Activated naive CD4-positive, alpha-beta T cell (primary cell): ENCODE data around the gene ARID1B.

Experiments used
- DNase-seq, 4 experiments: peaks; one replicate each; lab custom pipeline; 2025; lab: John Stamatoyannopoulos, UW

Gene ARID1B

DNA sequence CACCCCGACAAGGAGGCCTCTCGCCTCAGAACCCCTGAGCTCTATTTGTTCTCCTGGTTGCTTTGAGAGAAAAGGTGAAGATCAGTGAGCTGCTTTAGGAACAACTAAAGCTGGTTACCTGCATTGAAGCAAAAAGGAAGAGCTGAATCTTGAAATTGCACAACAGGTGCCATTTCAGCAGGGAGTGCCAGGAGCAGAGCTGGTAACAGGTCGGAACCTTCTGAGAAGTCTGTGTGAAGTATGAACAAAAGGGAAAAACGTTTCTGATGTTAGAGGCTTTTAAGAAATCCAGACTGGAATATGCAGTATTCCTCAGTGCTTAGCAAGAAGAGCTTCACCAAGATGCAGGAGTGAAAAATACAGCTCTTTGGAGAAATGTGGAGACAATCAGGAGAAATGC, 382.2 kb downstream of the ARID1B start:
- no peak for DNase-seq

DNA sequence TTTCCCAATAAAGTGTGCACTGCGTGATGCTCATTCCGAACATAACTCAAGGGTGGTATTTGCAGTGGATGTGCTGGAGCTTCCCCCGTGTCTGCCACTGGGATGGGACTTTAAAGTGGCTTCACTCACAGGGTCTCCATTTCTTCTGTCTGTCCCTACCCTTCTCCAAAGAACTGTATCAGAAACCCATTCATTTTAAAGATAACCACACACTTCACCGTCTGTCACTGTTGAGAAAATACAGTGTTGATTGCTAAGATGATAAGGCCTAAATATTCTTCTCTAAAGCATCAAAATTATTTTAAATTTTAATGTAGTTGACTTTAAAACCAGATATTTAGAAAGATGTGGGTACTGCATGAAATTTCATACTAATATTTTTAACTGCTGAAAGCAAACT, 384.7 kb downstream of the ARID1B start:
- DNase-seq = no peak

DNA sequence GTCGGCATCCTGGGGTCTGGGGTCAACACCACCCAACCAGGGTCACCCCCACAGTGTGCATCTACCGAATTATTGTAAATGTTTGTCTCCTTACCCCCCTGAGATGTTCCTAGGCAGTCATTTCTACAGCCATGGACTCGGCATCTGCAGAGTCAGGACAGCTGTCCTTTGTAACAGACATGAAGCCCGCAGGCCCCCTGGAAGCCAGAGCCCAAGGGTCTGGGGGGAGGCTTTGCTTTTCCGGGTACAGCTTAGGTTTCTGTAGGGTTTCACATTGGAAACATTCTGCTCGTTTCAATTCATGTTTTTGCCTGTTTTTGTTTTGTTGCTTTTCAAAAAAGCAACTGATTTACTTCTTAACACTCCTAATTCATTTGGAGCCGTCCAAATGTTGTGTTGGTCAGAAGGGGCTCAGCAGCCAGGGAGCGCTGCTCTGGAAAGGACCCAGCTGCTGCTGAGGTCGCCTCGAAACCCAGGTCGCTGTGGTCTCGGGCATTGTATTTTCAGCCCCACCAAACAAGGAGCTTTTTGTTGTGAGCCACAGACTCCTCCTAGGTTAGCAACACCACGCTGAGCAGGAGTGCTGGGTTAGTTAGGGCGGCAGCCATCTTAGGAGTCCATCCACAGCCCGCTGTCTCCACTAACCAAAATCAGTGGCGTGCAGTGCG, 385.7 kb downstream of the ARID1B start:
- no peak for DNase-seq

DNA sequence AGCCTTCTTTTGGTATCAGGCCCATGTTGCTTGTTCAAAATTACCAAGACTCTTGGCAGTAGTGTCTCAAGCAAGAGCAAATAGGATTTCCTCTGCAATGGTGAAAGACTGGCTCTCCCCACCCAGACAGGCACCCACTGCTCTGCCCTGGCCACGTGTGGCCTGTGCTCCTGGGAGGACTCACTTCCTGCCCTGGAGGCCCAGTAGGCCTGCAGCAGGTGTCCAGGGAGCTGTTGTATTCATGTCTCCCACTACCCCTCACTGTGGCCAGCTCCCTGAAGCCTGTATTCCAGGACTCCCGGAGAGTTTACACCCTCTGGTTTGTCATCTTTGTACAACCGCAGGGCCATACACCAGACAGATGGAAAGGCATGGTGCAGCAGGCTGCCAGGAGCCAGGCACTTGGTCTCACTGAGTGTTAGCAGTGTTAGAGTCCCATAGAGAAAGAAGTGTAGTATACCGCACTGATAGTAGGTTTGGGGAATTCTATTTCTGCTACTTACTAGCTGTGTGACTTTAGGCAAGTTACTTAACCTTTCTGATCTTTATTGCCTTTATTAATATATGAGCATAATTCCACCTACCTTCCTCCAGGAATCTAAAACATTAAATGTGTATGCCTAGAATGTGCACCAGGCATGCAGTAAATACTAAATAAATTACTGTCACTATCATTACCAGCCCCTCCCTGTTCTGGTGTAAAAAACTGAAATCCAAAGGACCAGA, 386.4 kb downstream of the ARID1B start:
- no peak for DNase-seq

DNA sequence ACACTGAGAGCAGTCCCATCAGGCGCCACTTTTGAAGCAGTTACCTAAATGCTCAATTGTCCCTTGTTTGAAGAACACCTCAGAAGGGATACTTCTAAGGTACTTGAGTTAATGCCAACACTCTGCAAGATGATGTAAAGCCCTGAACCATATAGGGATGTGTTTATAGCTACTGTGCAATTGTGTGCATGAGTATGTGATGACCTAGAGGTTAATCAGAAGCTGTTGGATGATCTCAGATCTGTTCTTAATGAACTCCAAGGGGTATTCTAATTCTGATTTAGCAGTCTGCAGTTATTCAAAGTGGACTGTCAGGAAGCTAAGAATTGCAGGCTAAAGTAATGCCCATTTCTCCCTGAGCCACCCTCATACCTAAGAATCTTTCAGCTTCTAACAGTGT, 387.8 kb downstream of the ARID1B start:
- no peak for DNase-seq

DNA sequence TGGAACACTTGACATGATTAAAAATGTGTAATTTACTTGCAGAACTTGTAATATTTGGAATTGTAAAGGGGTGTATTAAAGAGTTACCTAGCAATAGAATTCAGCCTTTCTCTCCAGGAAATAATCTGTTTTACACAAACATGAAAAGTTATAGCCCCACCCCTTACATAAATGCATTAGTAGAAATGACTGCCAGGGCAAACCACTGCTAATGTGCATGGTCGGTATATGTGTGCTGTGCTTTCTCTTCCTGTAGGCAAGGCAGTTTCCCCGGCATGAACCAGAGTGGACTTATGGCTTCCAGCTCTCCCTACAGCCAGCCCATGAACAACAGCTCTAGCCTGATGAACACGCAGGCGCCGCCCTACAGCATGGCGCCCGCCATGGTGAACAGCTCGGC, 389.6 kb downstream of the ARID1B start:
- DNase-seq = no peak

DNA sequence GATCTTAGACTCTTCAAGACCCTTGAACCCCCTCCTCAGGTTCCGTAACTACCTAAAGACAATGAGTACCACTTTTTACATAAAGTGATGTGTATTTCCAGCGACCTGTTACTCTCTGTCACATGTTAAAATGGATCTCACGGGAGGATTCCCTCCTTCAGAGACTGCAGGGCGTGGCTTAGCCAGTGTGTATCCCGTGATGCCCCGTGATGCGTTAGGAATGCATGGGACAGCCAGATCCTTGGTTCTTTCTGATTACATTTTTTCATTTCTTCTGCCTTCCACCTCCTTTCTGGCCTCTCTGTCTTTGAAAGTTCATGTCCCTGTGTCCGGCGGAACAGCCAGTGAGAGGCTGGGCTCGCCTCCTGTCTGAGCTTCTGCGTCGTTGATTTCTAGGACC, 390.7 kb downstream of the ARID1B start:
- no peak for DNase-seq

DNA sequence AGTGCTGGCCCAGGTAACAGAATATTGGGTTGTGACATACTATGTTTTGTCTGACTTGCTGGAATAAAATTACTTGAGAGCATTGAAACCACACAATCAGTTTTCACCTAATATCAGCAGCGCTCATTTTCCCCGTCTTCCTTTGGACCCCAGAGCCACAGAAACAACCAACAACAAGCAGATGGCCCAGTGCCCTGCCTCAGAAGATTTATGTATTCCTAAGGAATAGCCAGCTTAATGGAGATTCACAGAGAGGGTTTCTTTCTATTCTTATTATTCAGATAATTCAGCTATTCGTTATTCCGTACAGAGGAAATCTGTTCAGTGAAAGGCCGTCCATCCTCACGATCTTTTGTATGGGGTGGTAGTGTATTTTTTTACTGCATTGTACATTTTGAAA, 391.3 kb downstream of the ARID1B start:
- DNase-seq = no peak

DNA sequence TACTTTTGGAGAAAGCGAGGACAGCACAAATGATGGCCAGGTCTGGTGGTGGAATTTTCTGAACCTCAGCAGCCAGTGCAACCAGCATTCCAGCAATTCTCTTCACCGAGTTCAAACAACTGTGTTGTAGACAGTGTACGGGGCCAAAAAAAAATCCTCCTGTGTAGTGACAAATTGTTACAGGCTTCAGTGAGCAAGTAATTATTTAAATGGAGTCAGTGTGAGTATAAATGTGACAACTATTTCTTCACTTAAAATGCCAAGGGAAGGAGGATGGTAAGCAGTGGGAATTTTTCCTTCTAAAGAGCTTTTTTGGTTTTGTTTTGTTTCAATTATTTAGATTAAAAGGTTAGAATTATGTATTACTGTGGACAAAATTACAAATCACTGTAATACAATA, 392.0 kb downstream of the ARID1B start:
- DNase-seq = no peak

DNA sequence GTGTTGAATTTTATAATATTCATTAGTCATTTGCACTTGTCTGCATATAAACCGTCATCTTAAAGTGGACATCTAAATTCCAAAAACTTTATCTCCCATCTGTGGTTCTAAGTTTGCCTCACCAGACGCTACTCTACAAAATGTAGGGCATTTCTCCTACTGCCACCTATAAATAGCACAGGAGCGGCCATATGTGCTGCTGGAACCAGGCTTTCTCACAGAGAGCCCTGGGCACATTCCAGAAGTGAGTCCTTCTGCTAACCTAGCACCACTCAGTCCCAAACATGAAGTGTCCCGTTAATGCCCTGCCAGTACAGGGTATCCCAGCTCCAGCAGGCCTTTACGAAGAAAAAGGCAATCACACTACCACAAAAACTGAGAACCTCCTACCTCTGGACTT, 392.5 kb downstream of the ARID1B start:
- DNase-seq = no peak

DNA sequence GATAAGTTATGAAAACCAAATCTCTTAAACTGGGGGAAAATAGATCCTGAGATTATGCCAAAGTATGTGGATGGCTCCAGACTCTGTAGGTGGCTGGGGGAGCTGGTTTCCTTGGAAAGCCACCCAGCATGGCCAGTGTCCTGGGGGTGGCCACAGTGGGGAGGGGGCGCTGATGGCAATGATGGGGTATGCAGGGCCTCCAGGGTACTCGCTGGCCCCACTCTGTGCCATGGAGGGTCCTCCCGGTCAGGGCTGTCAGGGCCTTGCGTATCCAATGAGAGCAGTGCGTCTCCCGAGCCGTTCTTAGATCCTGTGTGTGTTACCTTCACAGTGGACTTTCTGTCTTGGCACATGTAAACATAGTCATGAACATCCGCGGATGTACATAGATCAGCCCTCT, 393.4 kb downstream of the ARID1B start:
- no peak for DNase-seq

DNA sequence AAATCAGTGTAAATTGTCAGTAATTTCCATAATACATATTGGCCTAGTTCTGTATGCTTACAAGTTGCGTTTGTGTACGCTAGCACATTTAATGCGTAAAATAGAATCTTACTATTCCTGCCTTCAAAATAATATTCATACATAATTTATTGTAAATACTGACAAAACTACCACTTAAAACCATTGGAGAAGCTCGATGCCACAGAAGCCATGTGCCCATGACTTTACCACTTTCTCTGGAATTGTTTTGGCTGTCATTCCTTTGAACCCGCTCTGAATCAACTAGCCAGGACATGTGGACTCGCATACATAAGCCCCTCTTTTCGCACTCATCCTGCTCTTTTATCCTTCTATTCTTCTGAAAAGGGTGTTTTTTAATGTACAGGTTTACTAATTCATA, 394.6 kb downstream of the ARID1B start:
- no peak for DNase-seq

DNA sequence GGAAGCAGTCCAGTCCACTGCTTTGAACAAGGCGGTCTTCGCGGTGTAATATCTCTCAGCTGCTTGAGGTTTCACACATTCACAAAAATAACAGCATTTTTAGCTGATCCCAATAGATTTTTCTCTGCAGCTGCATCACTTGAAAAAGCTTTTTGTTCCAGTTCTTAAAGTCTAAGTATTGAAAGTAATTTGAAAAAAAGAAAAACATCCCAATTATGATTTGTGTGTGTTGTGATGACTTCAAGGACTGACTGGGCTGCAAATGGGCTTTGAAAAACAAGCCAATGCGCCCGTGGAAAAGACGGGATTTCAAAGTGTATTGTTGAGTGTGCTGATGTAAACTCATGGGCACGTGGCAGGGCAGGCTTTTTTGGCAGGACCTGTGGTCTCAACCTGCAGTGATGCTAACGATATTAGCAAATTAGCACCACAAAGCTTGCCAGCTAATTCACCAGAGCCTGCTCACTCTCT, 395.1 kb downstream of the ARID1B start:
- DNase-seq = no peak

DNA sequence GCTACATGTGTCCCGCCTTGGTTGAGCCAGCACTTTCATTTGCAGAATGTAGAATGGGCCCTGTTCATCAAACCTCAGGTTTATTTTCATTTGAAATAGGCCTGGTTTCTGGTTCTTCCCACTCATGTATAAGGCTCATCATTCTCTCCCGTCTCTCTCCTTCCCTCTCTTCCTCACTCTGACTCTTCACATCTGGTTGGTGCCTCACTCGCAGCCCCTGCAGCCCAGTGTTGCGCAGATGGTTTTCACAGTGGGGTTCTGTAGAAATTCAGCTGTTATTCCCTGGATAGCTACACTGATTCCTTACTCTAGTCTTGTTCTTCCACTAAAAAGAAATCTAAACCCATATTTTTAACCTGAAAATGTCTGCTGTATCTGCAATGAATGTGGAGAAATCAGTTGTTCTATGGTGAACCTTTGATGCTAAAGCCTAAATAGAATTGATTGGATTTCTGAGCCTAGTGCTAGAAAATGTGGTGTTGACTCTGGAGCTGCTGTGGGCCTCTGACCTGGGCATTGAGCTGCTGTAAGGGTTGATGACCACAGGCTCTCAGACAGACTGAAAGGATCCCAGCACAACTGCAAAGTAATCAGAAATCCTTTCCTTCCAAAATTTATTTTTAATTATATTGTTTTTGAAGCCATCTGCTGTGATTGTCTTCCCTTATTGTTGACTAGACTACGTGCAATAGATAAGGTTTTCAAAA, 395.8 kb downstream of the ARID1B start:
- DNase-seq = no peak

DNA sequence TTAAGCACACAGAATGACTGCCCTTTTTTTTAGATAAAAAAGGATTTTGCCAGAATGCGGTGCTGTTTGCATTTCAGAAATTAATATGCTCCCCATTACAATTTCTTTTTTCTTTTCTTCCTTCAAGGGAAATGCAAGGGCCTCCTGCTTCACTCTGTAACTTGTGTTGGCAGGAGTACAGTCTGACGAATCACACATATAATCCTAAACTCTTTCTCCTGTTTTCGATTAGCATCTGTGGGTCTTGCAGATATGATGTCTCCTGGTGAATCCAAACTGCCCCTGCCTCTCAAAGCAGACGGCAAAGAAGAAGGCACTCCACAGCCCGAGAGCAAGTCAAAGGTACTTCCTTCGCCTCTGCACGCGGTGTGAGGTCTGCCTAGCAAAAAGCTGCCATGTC, 396.6 kb downstream of the ARID1B start:
- DNase-seq = no peak

DNA sequence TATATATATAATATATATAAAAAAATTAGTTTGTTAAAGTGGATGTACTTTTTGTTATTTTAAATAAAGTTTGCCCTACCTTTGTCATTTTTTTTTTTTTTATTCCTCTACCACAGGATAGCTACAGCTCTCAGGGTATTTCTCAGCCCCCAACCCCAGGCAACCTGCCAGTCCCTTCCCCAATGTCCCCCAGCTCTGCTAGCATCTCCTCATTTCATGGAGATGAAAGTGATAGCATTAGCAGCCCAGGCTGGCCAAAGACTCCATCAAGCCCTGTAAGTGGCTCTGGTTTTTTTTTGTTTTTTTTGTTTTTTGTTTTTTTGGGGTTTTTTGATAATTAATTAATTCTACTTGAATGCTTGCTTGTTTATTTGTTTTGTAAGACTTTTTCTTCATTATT, 397.6 kb downstream of the ARID1B start:
- DNase-seq = no peak

DNA sequence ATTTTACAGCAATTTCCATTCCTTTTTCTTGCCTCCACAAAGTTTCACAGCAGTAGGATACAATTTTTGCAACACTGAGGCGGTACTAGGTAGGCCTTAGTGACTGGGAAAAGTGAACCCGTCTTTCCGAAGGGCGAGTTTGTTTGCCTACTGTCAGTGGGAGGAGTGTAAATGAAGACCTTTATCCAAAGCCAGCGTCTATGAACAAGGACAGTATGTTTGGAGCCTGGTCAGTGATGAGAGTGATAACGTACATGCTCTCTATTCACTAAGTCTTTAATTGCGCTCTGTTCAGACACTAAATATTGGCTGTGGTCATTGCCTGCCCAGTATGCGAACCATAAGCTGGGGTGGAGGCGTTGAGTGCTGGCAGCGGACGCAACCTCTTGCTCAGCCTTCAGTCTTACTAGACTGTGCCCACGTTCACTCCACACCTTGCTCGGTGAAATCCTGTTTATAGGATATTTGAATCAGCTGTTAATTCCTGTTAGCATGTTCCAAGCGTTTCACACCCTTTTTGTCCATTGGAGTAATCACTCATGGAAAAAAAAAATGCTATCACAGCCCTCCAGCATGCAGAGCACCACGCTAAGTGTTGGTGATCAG, 400.7 kb downstream of the ARID1B start:
- DNase-seq = no peak

DNA sequence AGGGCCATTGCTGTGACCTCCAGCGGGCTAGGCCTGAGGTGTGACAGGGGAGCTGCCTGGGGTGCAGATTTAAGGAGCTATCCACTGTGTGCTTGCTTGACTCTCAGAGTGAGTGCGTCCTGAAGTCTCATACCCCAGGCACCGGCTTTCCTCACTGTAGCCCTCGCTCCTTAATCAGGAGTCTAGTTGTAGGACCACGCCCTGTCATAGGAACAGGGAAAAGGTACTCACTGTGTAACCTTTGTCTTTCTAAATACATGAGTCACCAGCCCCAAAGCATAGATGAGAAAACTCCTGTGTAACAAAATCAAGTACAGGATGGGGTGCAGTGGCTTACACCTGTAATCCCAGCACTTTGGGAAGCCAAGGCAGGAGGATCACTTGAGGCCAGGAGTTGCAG, 404.5 kb downstream of the ARID1B start:
- DNase-seq = no peak

DNA sequence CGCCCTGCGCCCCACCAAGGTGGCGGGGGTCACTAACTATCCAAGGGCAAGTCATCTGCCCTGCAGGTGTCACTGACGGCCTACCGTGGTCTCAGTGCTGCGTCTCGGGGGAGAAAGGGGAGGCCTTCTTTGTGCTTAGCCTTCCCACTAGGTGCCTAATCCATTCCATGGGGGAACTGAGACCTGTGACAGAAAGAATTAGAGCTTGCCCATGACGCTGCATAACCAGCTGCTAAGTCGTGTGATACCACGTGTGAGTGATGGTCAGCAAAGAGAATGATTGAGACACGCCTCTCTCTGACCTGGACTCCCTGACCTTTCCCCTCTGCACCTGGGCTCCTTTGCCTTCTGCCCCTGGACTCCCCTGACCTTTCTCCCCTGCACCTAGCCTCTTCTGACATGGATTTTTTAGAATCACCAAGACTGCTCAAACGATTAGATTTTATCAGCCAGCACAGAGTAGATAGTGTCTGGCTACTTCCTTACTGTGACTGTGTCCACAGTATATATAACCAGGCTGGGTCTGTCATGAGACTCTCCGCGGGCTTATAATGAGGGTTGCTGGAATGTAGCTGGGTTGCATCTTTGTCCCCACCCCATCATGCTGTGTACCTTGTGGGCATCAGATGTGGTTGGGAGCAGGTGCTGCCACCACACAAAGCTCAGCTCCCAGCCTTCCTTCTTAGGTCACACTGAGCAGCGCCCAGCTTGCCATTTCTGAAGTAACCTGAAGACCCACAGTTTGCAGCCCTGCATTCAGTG, 405.5 kb downstream of the ARID1B start:
- no peak for DNase-seq

DNA sequence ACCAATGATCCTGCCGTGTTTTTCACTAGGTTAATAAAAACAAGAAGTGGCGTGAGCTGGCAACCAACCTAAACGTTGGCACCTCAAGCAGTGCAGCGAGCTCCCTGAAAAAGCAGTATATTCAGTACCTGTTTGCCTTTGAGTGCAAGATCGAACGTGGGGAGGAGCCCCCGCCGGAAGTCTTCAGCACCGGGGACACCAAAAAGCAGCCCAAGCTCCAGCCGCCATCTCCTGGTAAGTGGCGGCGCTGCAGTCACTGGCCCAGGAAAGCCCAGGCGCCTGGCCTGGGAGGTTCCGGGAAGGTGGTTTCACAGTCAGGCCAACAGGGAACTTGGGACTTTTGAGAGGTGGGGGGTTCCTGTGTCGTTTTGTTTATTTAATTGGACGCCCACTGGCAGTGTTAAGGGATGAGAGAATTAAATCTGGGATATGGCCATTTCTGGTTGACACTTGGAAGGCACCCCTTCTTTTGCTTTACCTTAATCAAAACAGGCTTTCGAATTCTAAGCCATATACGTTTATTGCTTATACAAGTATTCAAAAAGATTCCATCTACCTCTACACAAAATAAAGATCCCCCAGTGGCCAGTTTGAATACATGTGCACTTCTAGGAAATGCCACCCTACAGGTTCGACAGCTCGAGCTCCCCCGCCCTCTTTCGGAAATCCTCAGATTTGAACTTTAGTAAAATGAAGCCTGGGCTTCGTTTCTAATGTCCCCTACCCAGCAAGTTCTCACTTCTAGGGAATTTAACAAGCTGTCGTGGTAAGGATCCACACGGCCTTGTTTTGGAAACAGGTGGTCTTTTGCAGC, 407.2 kb downstream of the ARID1B start:
- DNase-seq = peak; percentile 18 to 55 (median 28)

DNA sequence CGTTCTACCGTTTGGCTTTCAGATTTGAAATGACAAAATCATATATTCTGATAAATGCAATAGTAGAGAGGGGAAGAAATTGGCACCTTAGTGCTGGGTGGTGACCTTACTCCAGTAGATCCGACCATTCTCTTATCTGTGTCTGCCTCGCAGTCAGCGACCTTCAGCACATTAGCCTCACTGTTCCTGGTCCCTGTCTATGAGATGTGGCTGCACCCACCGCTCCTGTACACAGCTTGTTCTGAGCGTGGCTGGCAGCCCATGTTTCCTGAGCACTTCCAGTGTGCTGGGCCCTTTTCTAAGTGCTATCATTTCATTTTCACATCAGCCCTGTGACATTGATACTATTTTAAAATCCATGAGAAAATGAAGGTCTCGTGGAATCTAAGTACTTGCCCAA, 408.0 kb downstream of the ARID1B start:
- no peak for DNase-seq
